ENCODE measurements around the gene GLCE. TPM values are rescaled to one million over a fixed set of nuclear protein-coding genes. Genes with fewer than 3 reads are reported as not detected.
"Not testable (repeated sequence)": the region's sequence is repeated elsewhere in the genome, so short reads cannot be mapped to it uniquely, and the experiment has no call there.

Gene GLCE
- polyA plus RNA-seq, 1 donor = 51.8 TPM

DNA sequence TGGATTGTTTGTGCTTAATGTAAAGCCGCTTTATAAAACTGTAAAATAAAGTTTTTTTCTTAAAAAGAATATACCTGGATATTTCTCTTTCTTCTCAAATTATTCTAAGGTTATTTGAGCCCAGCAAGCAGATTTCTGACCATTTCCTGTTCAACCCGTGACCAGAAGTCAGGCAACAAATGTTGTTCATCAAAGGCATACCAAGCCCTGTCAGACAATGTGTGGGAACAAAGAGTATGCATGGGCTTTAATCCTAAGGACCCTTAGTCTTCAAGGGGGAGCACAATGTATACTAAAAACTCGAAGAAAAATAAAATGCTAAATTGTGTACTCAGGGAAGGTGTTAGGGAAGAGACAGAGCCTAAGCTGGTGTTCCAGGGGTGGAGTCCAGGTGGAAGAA is 111.7 kb downstream of the GLCE start:
- DNase-seq = peak; percentile 18

- no peak for DNase-seq
Measured at GRCh38 chr15:69272891-69273290, 112.5 kb downstream of the GLCE start.

DNA sequence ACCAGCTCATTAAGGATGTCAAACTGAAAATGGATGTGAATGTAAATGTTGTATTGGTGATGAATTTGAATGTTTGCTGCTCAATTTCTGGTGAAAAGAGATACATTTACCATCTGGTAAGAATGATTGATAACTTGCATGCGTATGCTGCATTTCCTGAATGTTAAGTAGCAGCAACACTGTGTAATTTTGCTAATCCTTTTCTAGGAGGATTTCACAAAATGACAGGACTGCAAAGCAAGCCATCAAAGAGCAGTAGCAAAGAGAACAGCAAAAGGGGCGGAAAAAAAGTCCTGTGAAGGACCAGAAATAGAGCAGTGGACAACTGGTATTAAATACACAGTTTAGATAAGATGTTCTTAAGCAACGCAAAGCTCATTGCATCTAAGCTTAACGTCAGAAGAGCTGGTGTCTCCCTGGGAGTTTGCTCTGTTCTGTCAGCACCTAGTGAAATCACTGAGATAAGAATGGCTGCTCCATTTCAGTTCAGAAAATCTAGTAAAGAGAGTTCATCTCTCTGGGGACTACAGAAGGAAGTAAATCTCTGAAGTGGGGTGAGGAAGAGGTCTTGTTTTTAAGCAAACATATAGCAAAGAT is 114.7 kb downstream of the GLCE start:
- DNase-seq = no peak

- DNase-seq = no peak
Measured at GRCh38 chr15:69275933-69276560, 115.6 kb downstream of the GLCE start.

DNA sequence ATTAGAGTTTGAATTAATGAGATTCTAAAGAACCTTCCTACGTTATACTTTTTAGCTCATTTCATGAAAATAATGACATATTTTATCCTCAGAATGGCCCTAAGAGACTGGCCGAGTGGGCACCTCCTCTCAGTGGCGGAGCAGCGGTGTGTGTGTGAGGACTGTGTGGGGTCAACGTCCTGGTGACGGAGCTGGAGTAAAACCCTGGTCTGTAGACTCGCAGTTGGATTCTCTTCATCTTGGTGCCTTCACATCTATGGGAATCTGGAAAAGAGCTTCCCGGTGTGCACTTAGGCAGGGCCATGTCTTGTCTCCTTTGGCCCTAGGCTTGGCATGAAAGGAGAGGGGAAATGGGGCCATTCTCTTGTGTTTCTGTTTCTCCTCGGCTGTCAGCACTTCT is 116.9 kb downstream of the GLCE start:
- DNase-seq = no peak

GRCh38 chr15:69279636-69280035 is 119.2 kb downstream of the GLCE start:
- DNase-seq = no peak

GRCh38 chr15:69280783-69281182 is 120.3 kb downstream of the GLCE start:
- DNase-seq = no peak

GRCh38 chr15:69282104-69282743 is 121.8 kb downstream of the GLCE start:
- no peak for DNase-seq

DNA sequence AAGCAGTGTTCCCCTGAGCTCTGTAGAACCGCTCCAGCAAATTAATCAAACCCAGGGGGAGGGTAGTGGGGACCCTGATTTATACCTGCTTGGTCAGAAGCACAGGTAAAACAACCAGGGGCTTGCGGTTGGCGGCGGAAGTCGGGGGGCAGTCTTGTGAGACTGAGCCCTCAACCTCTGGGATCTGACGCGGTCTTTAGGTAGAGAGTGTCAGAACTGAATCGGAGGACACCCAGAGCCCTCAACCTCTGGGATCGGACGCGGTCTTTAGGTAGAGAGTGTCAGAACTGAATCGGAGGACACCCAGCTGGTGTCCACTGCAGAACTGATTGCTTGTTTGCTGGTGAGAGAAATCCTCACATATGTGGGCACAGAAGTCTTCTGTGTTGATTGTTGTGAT is 125.4 kb downstream of the GLCE start:
- DNase-seq = no peak

DNA sequence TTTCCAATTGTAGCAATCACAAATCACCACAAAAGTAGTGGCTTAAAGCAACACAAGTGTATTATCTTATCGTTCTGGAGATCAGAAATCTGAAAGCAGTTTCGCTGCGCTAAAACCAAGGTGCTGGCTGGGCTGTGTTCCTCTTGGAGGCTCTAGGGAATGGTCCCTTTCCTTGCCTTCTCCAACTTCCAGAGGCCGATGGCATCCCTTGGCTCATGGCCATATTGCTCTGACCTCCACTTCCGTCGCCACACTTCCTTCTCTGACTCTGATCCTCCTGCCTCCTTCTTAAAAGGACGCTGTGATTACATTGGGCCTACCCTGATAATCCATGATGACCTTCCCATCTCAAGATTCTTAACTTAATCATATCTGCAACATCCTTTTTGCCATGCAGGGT is 127.6 kb downstream of the GLCE start:
- DNase-seq = no peak

- DNase-seq = no peak
Measured at GRCh38 chr15:69288531-69289341, 128.3 kb downstream of the GLCE start.

DNA sequence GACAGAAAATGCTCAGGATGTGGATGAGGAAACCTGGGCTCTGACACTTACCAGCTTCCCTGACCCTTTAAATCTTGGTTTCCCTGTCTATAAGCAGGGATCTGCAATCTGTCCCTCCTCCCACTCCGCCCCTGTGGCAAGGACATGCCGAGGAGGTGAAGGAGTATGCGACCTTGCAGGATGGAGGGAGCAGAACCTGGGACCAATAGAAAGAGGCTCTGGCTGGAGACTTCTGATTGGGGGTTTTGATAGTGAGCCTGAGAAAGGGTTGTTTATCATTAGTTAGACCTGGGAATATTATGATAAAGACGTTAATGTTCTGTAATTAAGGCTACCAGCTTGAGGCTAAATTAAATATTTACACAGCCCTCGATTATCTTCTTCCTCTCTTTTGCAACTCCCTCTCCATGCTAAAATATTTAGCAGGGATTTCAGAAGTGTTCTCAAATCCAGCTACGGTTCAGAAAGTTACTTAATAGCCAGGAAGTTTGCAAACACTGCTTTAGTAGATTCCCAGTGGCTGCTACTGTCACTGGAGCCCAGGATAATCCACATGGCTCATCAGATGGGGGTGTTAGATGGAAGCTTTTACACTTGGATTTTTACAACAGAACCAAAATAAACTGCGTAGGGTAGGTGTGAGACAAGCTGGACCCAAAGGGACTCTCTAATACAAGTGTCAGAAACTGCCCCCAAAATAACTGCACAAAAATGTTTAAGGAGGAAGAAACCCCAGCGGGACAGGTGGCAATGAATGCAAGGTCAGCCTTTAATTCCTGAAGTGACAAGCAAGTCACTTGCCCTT is 129.1 kb downstream of the GLCE start:
- no peak for DNase-seq

GRCh38 chr15:69290346-69291164 is 130.1 kb downstream of the GLCE start:
- no peak for DNase-seq

- not testable (repeated sequence) for DNase-seq
Measured at GRCh38 chr15:69291651-69292050, 131.2 kb downstream of the GLCE start.

DNA sequence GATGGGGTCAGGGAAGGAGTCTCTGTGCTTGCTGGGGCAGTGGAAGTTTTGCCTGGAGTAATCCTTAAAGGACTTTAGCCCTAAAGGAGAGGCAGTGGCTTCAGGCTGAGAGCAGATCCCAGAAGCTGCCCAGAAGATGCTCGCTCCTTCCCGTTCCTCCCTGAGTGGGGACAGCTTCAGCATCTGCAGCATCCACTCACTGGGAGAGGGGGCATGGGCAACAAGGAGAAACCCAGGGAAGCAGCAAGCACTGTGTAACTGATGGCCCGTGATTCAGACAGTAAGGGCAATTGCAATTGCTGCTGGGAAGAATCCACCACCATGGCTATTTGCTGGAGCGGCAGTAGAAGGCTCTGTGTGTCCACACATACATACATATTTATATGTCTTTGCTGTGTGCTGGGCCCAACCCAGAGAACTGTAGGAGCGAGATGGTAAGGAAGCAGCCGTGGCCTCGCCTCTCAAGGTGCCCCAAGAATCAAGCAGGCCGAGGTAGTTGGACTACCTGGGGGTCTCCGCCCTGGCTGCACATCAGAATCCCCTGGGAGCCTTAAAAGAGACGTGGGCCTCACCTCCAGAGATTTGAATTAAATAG is 132.5 kb downstream of the GLCE start:
- no peak for DNase-seq

DNA sequence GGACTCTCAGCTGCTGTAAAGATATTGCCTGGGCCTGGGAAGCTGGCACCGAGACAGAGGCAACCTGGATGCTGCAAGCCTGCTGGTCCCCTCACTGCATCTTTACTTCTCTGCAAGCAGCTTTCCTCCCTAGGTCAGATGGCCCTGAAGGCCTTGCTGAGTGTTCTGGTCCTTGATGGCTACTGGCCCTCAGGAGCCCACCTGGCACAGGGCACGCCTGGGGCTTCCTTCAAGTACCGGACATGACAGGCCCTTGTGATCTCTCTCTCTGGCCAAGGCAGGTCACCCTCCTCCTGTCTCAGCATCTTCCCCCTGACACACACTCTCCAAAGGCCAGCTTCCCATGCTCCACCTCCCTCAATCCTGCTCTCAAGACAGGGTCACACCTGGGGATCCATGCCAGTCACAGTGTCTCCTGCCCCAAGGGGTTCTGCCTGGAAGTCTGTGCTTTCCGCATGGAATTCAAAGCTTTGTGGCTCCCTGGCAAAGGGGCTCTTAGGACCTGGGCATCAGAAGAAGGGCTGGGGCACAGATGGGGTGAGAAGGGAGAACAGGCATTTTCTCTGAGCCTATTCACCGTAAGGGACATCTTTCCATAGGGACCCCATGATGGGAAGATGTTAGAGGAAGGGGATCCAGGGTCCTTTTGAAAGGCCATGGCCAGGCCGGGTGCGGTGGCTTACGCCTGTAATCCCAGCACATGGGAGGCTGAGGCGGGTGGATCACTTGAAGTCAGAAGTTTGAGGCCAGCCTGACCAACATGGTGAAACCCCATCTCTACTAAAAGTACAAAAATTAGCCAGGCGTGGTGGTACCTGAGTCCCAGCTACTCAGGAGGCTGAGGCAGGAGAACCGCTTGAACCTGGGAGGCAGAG is 133.5 kb downstream of the GLCE start:
- DNase-seq = no peak

- DNase-seq = no peak
Measured at GRCh38 chr15:69296606-69297005, 136.2 kb downstream of the GLCE start.

GRCh38 chr15:69297642-69298353 is 137.4 kb downstream of the GLCE start:
- no peak for DNase-seq

DNA sequence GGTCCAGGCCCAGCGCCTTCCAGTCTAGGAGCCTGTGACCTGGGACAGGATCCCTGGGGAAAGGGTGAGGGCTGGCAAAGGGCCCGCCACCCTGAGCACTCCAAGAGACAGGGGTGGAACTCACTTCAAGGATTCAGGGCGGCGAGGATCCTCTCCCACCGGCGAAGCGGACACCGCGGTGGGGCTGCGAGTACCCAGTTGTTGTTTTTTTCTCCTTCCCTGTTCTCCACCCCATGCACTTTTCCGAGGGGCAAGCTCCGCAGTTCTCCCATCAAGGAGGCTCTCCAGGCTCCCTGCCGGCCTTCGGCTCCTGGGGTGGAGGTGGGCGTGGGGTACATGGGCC is 137.9 kb downstream of the GLCE start:
- DNase-seq = no peak
